Measurements from ENCODE around the gene SND1.

The SND1 gene

GRCh38 chr7:127903892-127904669 is 252.1 kb downstream of the SND1 start:
- Histone ChIP-seq H3K79me2 (ENCODE audit: control insufficient read depth, low read length) (peaks cover 12% of the 10 kb centered on the region; the same call in 1 of the 2 replicates), H3K27ac (ENCODE audit: low read depth, low read length) (no peak overlapping the region), H3K9me3 (ENCODE audit: control insufficient read depth, insufficient read depth, low read length) (no peaks in the 10 kb centered on the region), H3K4me3 (ENCODE audit: low read length) (no peak overlapping the region), H3K27me3 (ENCODE audit: control insufficient read depth, low read length) (no peaks in the 10 kb centered on the region), H3K4me1 (ENCODE audit: control insufficient read depth, low read length) (peaks cover 43% of the 10 kb centered on the region), H3K36me3 (ENCODE audit: control insufficient read depth, low read length) (peaks cover 29% of the 10 kb centered on the region), H3K9me2 (replicated peaks; ENCODE audit: control insufficient read depth, low read length) (no peaks in the 10 kb centered on the region), H3K4me2 (ENCODE audit: low read length) (peak overlapping the region; percentile 7), H3F3A (ENCODE audit: control insufficient read depth, insufficient read depth) (no peaks in the 10 kb centered on the region), H4K20me1 (ENCODE audit: control insufficient read depth, insufficient read depth, low read depth, low read length) (no peaks in the 10 kb centered on the region)
- no peak for TF ChIP-seq EZH2phosphoT487 (IDR thresholded peaks at IDR 0.05; ENCODE audit: borderline replicate concordance, low read length)

GRCh38 chr7:127904670-127904985 is 252.6 kb downstream of the SND1 start:
- Histone ChIP-seq H3K9me3 (ENCODE audit: control insufficient read depth, insufficient read depth, low read length) (no peaks in the 10 kb centered on the region), H3K4me1 (ENCODE audit: control insufficient read depth, low read length) (peaks cover 47% of the 10 kb centered on the region), H3K4me3 (ENCODE audit: low read length) (no peak overlapping the region), H3K27ac (ENCODE audit: low read depth, low read length) (no peak overlapping the region), H3K9me2 (replicated peaks; ENCODE audit: control insufficient read depth, low read length) (no peaks in the 10 kb centered on the region), H3K4me2 (ENCODE audit: low read length) (no peak overlapping the region; the same call in 1 of the 2 replicates), H4K20me1 (ENCODE audit: control insufficient read depth, insufficient read depth, low read depth, low read length) (no peaks in the 10 kb centered on the region), H3K27me3 (ENCODE audit: control insufficient read depth, low read length) (no peaks in the 10 kb centered on the region), H3F3A (ENCODE audit: control insufficient read depth, insufficient read depth) (no peaks in the 10 kb centered on the region), H3K36me3 (ENCODE audit: control insufficient read depth, low read length) (peaks cover 32% of the 10 kb centered on the region), H3K79me2 (ENCODE audit: control insufficient read depth, low read length) (peaks cover 12% of the 10 kb centered on the region; the same call in 1 of the 2 replicates)
- TF ChIP-seq CTCF (IDR thresholded peaks at IDR 0.05; ENCODE audit: low read depth, low read length, poor library complexity, severe bottlenecking) (no peak), EZH2phosphoT487 (IDR thresholded peaks at IDR 0.05; ENCODE audit: borderline replicate concordance, low read length) (no peak)

- no peak for TF ChIP-seq EZH2phosphoT487 (IDR thresholded peaks at IDR 0.05; ENCODE audit: borderline replicate concordance, low read length)
- no peak for TF ChIP-seq CTCF (IDR thresholded peaks at IDR 0.05; ENCODE audit: low read depth, low read length, poor library complexity, severe bottlenecking)
- H3K36me3 ChIP-seq (ENCODE audit: control insufficient read depth, low read length), result peaks cover 33% of the 10 kb centered on the region
- peaks cover 12% of the 10 kb centered on the region; the same call in 1 of the 2 replicates for H3K79me2 ChIP-seq (ENCODE audit: control insufficient read depth, low read length)
- H3K9me2 ChIP-seq (replicated peaks; ENCODE audit: control insufficient read depth, low read length), result no peaks in the 10 kb centered on the region
- no peak overlapping the region for H3K27ac ChIP-seq (ENCODE audit: low read depth, low read length)
- H3F3A ChIP-seq (ENCODE audit: control insufficient read depth, insufficient read depth), result no peaks in the 10 kb centered on the region
- no peaks in the 10 kb centered on the region for H3K27me3 ChIP-seq (ENCODE audit: control insufficient read depth, low read length)
- no peak overlapping the region for H3K4me2 ChIP-seq (ENCODE audit: low read length)
- H4K20me1 ChIP-seq (ENCODE audit: control insufficient read depth, insufficient read depth, low read depth, low read length), result no peaks in the 10 kb centered on the region
- no peaks in the 10 kb centered on the region for H3K9me3 ChIP-seq (ENCODE audit: control insufficient read depth, insufficient read depth, low read length)
- no peak overlapping the region for H3K4me3 ChIP-seq (ENCODE audit: low read length)
- H3K4me1 ChIP-seq (ENCODE audit: control insufficient read depth, low read length), result peaks cover 50% of the 10 kb centered on the region
These were observed 253.0 kb downstream of the SND1 start for GRCh38 chr7:127905021-127905420.
